GM13977 (cell line): Measurements from ENCODE around the gene TRIO.

ENCODE experiments used
- DNase-seq: peaks from one replicate; pipeline ENCODE4 v3.0.0; 2012; ENCODE audit warnings: low spot score
- in situ Hi-C: fragments of 300-500 bp; cut with MboI; formaldehyde crosslinking; loops from one replicate; pipeline ENCODE4 v1.12.0; 2022; ENCODE audit warnings: low sequenced_read_pairs, low pct_unique_long_range_greater_than_20kb, mixed read lengths, inconsistent platforms; ENCODE audit not compliant: unreplicated experiment
- TF ChIP-seq, protein P1 (sequence below): IDR thresholded peaks from 2 replicates; pipeline ENCODE4 v1.5.1; 2012; ENCODE audit warnings: mild to moderate bottlenecking, control low read depth; ENCODE audit not compliant: insufficient read depth; ENCODE audit errors: extremely low read depth, missing control alignments

Gene TRIO

DNA sequence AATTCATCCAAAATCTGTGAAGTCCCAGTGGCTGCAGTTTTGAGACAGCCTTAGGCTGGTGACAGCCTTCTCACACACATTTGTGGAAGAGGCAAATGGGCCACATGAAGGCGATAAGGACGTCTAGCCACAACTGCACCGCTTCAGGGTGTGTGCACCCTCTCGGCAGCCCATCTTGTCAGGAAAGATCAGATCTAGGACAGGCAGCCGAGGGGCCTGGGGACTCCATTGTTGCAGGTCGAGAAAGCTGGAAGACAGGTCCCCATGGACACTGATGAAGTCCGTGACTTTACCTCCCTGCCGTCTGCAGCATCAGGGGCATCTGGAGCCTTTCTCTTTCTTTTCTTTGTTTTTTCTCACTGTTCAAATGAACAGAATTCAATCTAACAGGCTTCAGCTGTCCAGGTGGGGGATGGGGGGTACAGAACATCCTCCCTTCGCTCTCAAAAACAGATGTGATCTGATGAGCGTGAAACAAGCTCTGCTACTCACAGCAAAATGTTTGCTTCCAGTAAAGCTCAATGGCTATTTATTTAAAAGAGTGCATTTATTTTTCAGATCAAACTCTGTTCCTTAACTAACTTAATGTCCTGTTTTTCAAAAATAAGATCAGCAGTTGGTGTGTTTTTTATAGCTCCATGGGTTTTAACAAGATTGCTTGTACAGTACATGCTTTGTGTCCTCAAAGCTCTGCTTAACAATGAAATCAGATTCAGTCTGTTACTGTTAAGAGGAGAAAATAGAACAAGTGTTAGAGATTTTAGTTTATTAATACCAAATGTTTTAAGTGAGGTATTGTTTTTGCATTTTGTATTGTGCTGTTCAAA, 326.6 kb downstream of the TRIO start:
- no peak for DNase-seq

DNA sequence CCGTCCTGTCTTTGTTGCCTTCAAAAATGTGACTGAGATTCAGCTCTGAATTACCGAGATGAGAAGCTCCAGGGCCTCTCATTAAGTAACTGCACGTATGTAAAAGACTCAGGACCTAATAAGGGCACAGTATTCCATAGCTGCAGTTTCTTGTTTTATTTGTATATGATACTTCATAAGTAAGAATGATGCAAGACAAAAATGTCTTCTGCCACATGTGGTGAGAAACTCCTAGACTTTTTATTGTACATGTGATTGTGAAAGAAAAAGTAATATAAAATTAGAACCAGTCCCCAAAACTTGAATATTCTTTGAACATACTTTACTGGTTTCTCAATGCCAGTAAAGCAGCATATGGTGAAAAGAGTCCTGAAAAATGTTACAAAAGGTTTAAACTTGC, 328.4 kb downstream of the TRIO start:
- in situ Hi-C loops, result no loop called here
- TF ChIP-seq, protein P1, sequence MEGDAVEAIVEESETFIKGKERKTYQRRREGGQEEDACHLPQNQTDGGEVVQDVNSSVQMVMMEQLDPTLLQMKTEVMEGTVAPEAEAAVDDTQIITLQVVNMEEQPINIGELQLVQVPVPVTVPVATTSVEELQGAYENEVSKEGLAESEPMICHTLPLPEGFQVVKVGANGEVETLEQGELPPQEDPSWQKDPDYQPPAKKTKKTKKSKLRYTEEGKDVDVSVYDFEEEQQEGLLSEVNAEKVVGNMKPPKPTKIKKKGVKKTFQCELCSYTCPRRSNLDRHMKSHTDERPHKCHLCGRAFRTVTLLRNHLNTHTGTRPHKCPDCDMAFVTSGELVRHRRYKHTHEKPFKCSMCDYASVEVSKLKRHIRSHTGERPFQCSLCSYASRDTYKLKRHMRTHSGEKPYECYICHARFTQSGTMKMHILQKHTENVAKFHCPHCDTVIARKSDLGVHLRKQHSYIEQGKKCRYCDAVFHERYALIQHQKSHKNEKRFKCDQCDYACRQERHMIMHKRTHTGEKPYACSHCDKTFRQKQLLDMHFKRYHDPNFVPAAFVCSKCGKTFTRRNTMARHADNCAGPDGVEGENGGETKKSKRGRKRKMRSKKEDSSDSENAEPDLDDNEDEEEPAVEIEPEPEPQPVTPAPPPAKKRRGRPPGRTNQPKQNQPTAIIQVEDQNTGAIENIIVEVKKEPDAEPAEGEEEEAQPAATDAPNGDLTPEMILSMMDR, result no peak
- DNase-seq, result no peak

More for the DNA sequence above, 326.6 kb downstream of the TRIO start:
- TF ChIP-seq, protein P1, result no peak
- in situ Hi-C loops, result no loop called here

- no peak for DNase-seq
- in situ Hi-C loops, result no loop called here
Measured at GRCh38 chr5:14472986-14473567, 329.9 kb downstream of the TRIO start.

GRCh38 chr5:14475045-14475444, 331.9 kb downstream of the TRIO start:
- in situ Hi-C loops, result no loop called here
- TF ChIP-seq, protein P1, result no peak
- no peak for DNase-seq

More at GRCh38 chr5:14472986-14473567, 329.9 kb downstream of the TRIO start:
- TF ChIP-seq, protein P1, result no peak

GRCh38 chr5:14476786-14477435, 333.8 kb downstream of the TRIO start:
- TF ChIP-seq, protein P1, result no peak
- no peak for DNase-seq
- in situ Hi-C loops, result no loop called here

DNA sequence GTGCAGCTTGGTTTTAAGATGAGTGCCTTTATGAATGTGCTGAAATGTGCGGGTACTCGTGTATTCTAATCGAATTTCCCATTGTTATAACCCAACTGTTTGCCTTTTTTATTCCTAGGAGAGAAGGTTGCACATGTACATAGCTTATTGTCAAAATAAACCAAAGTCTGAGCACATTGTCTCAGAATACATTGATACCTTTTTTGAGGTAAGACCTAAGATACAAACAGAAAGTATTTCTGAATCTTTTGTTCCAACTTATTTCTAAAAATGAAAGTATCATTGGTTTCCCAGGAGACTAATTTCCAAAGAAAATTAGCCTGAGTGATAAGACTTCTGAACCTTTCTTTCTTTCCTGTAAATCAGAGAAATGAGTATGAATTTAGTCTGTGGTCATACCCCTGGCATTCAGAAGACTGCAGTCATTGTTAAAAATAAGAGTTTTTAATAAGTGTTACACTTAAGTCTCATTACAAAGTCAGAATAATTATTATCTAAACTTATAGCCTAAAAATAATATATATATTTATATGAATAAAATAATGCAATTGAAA, 336.1 kb downstream of the TRIO start:
- DNase-seq, result no peak
- in situ Hi-C loops, result no loop called here
- TF ChIP-seq, protein P1, result no peak
